ENCODE results near the gene SH3GLB1.

SH3GLB1 gene

DNA sequence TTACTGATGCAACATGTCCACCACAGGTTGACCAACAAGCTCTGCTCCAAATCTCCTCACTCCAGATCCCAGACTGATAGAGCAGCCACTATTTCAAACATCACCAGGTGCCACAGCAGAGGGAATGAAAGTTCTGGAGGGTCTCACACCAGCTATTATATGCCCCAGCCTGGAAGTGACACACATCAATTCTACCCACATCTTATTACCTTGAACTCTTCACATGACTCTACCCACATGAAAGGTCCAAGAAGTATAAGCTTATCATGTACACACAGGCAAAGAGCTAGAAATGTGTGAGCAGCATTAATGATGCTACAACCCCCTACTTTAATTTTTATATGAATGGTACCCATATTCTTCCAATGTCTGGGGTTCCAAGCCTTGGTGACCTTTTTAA is 64.2 kb downstream of the SH3GLB1 start:
- H3K4me3 ChIP-seq (ENCODE audit: low read depth, low read length): no peak overlapping the region
- TF ChIP-seq, protein P1, sequence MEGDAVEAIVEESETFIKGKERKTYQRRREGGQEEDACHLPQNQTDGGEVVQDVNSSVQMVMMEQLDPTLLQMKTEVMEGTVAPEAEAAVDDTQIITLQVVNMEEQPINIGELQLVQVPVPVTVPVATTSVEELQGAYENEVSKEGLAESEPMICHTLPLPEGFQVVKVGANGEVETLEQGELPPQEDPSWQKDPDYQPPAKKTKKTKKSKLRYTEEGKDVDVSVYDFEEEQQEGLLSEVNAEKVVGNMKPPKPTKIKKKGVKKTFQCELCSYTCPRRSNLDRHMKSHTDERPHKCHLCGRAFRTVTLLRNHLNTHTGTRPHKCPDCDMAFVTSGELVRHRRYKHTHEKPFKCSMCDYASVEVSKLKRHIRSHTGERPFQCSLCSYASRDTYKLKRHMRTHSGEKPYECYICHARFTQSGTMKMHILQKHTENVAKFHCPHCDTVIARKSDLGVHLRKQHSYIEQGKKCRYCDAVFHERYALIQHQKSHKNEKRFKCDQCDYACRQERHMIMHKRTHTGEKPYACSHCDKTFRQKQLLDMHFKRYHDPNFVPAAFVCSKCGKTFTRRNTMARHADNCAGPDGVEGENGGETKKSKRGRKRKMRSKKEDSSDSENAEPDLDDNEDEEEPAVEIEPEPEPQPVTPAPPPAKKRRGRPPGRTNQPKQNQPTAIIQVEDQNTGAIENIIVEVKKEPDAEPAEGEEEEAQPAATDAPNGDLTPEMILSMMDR (IDR thresholded peaks at IDR 0.05; ENCODE audit: control insufficient read depth, extremely low read depth, insufficient read depth): no peak
- no peak for DNase-seq (ENCODE audit: low read depth)

- H3K4me3 ChIP-seq (ENCODE audit: low read depth, low read length): no peak overlapping the region
- DNase-seq (ENCODE audit: low read depth): no peak
- TF ChIP-seq, protein P1 (IDR thresholded peaks at IDR 0.05; ENCODE audit: control insufficient read depth, extremely low read depth, insufficient read depth): no peak
Observed at GRCh38 chr1:86769065-86769464, 64.7 kb downstream of the SH3GLB1 start.

- TF ChIP-seq, protein P1 (IDR thresholded peaks at IDR 0.05; ENCODE audit: control insufficient read depth, extremely low read depth, insufficient read depth): no peak
- DNase-seq (ENCODE audit: low read depth): no peak
- H3K4me3 ChIP-seq (ENCODE audit: low read depth, low read length): no peak overlapping the region
Observed at GRCh38 chr1:86773341-86774288, 69.2 kb downstream of the SH3GLB1 start.

DNA sequence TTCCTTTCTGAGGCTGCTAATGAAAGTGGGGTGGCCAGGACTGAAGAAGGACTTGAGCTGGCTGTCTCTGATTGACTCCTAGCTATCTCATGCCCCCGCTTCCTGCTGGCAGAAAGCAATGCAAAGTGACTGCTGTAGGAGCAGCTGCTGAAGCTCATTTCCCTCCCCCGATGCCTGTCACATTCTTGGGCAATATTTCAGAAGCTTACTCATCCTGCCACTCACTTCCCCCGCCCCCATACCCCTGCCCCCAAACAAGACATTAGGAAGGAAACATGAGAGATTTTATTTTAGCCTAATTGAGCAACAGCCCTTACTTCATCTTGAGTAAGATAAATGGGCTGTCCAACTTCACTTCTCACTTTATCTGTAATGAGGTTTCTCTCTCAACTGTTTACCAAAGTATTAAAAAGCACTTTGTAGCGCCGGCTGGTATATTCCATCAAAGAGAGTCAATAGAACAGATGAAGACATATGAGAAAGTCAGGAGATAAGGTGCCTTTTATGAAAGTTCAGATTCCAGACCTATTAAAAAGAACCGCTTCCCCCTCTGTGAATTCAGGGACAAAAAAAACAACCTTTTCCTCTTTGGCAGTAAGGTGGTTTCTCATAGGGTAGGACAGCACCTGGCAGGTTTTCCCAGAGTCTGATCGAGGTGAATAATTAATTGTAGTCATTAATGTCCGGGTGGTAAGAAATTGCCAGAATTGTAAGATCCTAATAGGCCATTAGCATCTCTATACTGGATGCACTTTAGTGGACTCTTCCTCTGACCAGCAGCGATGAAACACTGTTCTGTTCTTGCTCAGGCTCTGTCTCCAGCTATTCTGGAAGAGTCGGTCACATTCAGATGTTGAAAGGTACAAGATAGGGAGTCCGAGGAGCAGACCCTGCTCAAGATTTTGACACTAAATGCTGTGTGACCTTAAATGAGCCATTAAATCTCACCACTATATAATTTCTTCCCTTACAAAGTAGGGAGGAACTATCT is 70.2 kb downstream of the SH3GLB1 start:
- TF ChIP-seq, protein P1 (IDR thresholded peaks at IDR 0.05; ENCODE audit: control insufficient read depth, extremely low read depth, insufficient read depth): no peak
- DNase-seq (ENCODE audit: low read depth): no peak
- H3K4me3 ChIP-seq (ENCODE audit: low read depth, low read length): no peak overlapping the region

DNA sequence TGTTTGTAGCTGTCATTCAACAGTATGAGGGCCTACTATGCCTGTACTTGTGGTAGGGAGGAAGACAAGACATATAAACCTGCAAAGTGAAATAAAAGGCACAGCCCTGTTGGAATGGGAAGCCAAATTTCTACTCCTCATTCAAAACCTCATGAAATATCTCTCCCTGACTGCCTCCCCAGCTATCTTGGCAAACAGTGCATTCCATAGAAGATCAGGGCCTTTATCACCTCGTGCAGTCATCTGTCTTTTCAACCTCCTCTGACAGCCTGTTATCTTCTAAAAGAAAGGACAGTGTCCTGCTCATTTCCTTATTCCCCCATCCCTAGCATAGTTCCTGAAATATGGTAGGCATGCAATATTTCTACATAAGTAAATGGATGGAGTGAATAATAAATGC is 71.0 kb downstream of the SH3GLB1 start:
- no peak for DNase-seq (ENCODE audit: low read depth)
- no peak overlapping the region for H3K4me3 ChIP-seq (ENCODE audit: low read depth, low read length)
- TF ChIP-seq, protein P1 (IDR thresholded peaks at IDR 0.05; ENCODE audit: control insufficient read depth, extremely low read depth, insufficient read depth): no peak

DNA sequence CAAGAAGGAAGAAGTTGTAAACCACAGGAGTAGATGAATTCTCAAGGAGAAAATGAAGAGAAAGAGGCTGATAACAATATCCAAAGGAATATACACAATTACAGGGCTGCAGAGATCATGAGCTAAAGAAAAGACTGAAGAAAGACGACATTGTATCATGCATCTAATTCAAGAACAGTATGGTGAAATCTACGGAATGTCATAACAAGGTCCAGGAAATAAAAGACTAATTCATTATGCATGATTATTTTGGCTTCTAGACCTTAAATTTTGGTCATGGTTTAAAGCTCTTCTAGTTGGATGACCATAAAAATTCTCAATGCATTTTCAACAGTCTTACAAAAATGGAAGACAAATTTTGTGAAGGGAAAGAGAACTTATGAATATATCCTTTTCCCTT is 71.7 kb downstream of the SH3GLB1 start:
- no peak overlapping the region for H3K4me3 ChIP-seq (ENCODE audit: low read depth, low read length)
- DNase-seq (ENCODE audit: low read depth): no peak
- TF ChIP-seq, protein P1 (IDR thresholded peaks at IDR 0.05; ENCODE audit: control insufficient read depth, extremely low read depth, insufficient read depth): no peak
